ELF-1 (cell line): ENCODE results near the gene ASCL1.

Experiments used
- DNase-seq: peaks from one replicate; pipeline ENCODE4 v3.0.0-alpha.2; 2016; ENCODE audit warnings: low read depth, low spot score

Gene ASCL1

GRCh38 chr12:102957339-102958050, at the start of gene ASCL1:
Gene ASCL1, plus strand, starts transcription at chr12:102957674. Its CDS starts 571 bp downstream, at chr12:102958245.
- peak; percentile 49 for DNase-seq

- DNase-seq = no peak
Measured at GRCh38 chr12:102907918-102908317, 49.6 kb upstream of the ASCL1 start.

- DNase-seq = no peak
Measured at GRCh38 chr12:102910137-102910536, 47.3 kb upstream of the ASCL1 start.

- no peak for DNase-seq
Measured at GRCh38 chr12:102910792-102911191, 46.7 kb upstream of the ASCL1 start.

GRCh38 chr12:102911320-102911719, 46.2 kb upstream of the ASCL1 start:
- no peak for DNase-seq

- DNase-seq = no peak
Measured at GRCh38 chr12:102912258-102912657, 45.2 kb upstream of the ASCL1 start.

- DNase-seq = no peak
Measured at GRCh38 chr12:102913453-102914226, 43.8 kb upstream of the ASCL1 start.

GRCh38 chr12:102916252-102917025, 41.0 kb upstream of the ASCL1 start:
- DNase-seq = no peak

- peak; percentile 71 for DNase-seq
Measured at GRCh38 chr12:102917026-102917787, 40.3 kb upstream of the ASCL1 start, which contains the start of gene PAH. Gene PAH, minus strand, starts transcription at chr12:102917244. Its CDS starts 114 bp downstream, at chr12:102917130.

GRCh38 chr12:102918840-102919239, 38.6 kb upstream of the ASCL1 start:
- DNase-seq = no peak

GRCh38 chr12:102920271-102920670, 37.2 kb upstream of the ASCL1 start:
- no peak for DNase-seq

- no peak for DNase-seq
Measured at GRCh38 chr12:102921240-102921639, 36.2 kb upstream of the ASCL1 start.

- no peak for DNase-seq
Measured at GRCh38 chr12:102927220-102927619, 30.3 kb upstream of the ASCL1 start.

- DNase-seq = no peak
Measured at GRCh38 chr12:102933168-102933567, 24.3 kb upstream of the ASCL1 start.

GRCh38 chr12:102939059-102939458, 18.4 kb upstream of the ASCL1 start:
- no peak for DNase-seq

GRCh38 chr12:102939670-102940222, 17.7 kb upstream of the ASCL1 start:
- no peak for DNase-seq

- no peak for DNase-seq
Measured at GRCh38 chr12:102946042-102946441, 11.4 kb upstream of the ASCL1 start.

GRCh38 chr12:102948941-102949352, 8.5 kb upstream of the ASCL1 start:
- DNase-seq = peak; percentile 77

- peak; percentile 91 for DNase-seq
Measured at GRCh38 chr12:102950107-102950949, 7.1 kb upstream of the ASCL1 start.
